ENCODE measurements around the gene CPLANE2.

- no peak for TF ChIP-seq CTCF (IDR thresholded peaks at IDR 0.05; ENCODE audit: insufficient read depth, low read depth, low read length)
- TF ChIP-seq EZH2 (IDR thresholded peaks at IDR 0.05; ENCODE audit: insufficient read depth, low read length), result no peak
Measured at GRCh38 chr1:16235944-16236510, 956 bp downstream of the CPLANE2 start.
